ENCODE measurements around the gene GALNT18. TPM values are rescaled to one million over a fixed set of nuclear protein-coding genes. Genes with fewer than 3 reads are reported as not detected.
A peak's percentile ranks its signal among the peaks of the same experiment; 100 is the strongest.

The GALNT18 gene
- total and polyA plus RNA-seq, 4 donors = 2.1 to 11.0 (median 3.8) TPM

DNA sequence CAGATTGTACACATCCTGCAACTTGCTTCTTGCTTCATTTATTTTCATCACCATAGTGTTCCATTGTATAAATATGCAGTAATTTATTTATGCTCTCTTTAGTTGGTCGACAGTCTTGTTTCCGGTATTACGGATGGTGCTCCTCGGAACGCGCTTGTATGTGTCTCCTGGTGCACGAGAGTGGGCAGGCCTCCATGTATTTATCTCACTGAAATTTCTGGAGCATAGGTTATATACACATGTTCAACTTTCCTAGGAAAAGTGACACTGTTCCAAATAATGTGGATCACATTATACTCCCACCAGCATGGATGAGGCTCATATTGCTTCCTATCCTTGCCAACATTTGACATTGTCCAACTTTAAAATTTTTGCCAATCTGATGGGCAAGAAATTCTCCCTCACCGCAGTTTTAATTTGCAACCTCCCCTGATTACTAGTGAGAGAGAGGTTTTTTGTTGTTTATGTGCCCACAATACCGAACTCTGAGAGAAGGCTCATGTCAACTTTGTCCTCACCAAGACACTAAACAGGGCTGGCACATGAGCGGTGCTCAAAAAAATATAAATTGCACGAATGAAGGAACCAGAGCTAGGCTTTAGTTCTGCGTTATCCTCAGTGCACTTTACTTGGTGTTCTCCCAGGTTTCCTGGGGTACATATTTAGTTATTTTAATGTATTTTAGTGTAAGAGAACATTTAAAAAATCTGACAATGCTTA, 272.5 kb downstream of the GALNT18 start:
- H3K4me3 ChIP-seq (ENCODE audit: low read depth in 1 of 3, low read length in 3 of 3) = no peak overlapping the region
- TF ChIP-seq FOXA2 (IDR thresholded peaks at IDR 0.05) (no peak), HNF4G (IDR thresholded peaks at IDR 0.05) (no peak), RAD21 (IDR thresholded peaks at IDR 0.05) (no peak), YY1 (IDR thresholded peaks at IDR 0.05) (no peak), FOXA1 (IDR thresholded peaks at IDR 0.05) (no peak), JUND (IDR thresholded peaks at IDR 0.05) (no peak), TAF1 (conservative IDR thresholded peaks at IDR 0.05) (no peak), GABPA (IDR thresholded peaks at IDR 0.05 in 1 of 2, conservative IDR thresholded peaks at IDR 0.05 in 1 of 2) (no peak), RXRA (IDR thresholded peaks at IDR 0.05) (no peak), SP1 (IDR thresholded peaks at IDR 0.05) (no peak), HNF4A (conservative IDR thresholded peaks at IDR 0.05) (no peak), EGR1 (IDR thresholded peaks at IDR 0.05; ENCODE audit: low read depth in 2 of 2) (no peak)
- TF ChIP-seq, protein P1, sequence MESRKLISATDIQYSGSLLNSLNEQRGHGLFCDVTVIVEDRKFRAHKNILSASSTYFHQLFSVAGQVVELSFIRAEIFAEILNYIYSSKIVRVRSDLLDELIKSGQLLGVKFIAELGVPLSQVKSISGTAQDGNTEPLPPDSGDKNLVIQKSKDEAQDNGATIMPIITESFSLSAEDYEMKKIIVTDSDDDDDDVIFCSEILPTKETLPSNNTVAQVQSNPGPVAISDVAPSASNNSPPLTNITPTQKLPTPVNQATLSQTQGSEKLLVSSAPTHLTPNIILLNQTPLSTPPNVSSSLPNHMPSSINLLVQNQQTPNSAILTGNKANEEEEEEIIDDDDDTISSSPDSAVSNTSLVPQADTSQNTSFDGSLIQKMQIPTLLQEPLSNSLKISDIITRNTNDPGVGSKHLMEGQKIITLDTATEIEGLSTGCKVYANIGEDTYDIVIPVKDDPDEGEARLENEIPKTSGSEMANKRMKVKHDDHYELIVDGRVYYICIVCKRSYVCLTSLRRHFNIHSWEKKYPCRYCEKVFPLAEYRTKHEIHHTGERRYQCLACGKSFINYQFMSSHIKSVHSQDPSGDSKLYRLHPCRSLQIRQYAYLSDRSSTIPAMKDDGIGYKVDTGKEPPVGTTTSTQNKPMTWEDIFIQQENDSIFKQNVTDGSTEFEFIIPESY (IDR thresholded peaks at IDR 0.05) = no peak
- TF ChIP-seq, protein P2, sequence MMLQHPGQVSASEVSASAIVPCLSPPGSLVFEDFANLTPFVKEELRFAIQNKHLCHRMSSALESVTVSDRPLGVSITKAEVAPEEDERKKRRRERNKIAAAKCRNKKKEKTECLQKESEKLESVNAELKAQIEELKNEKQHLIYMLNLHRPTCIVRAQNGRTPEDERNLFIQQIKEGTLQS (IDR thresholded peaks at IDR 0.05) = no peak
- TF ChIP-seq, protein P3, sequence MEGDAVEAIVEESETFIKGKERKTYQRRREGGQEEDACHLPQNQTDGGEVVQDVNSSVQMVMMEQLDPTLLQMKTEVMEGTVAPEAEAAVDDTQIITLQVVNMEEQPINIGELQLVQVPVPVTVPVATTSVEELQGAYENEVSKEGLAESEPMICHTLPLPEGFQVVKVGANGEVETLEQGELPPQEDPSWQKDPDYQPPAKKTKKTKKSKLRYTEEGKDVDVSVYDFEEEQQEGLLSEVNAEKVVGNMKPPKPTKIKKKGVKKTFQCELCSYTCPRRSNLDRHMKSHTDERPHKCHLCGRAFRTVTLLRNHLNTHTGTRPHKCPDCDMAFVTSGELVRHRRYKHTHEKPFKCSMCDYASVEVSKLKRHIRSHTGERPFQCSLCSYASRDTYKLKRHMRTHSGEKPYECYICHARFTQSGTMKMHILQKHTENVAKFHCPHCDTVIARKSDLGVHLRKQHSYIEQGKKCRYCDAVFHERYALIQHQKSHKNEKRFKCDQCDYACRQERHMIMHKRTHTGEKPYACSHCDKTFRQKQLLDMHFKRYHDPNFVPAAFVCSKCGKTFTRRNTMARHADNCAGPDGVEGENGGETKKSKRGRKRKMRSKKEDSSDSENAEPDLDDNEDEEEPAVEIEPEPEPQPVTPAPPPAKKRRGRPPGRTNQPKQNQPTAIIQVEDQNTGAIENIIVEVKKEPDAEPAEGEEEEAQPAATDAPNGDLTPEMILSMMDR (IDR thresholded peaks at IDR 0.05; ENCODE audit: low read depth, low read length, missing input control) = no peak
- no peaks in the 10 kb centered on the region for H3K36me3 ChIP-seq (ENCODE audit: control insufficient read depth in 4 of 4, insufficient read depth in 3 of 4, low read depth in 1 of 4, low read length in 3 of 4)
- no peaks in the 10 kb centered on the region for H3K9me3 ChIP-seq (ENCODE audit: control insufficient read depth in 4 of 4, low read length in 3 of 4)
- no peaks in the 10 kb centered on the region for H3K27me3 ChIP-seq (ENCODE audit: control insufficient read depth in 4 of 4, insufficient read depth in 4 of 4, low read length in 3 of 4)
- DNase-seq (ENCODE audit: low spot score) = no peak
- no peak overlapping the region for H3K9ac ChIP-seq (ENCODE audit: low read depth in 1 of 2, low read length in 2 of 2)
- 68% methylated on average over 12 of the region's 12 CpGs for WGBS
- peaks cover 0 to 10% (median 7%) of the 10 kb centered on the region in 4 donors for H3K4me1 ChIP-seq (ENCODE audit: control insufficient read depth in 4 of 4, insufficient read depth in 4 of 4, low read length in 3 of 4)
- H3K27ac ChIP-seq (ENCODE audit: low read depth in 1 of 2, low read length in 2 of 2) = no peak overlapping the region

DNA sequence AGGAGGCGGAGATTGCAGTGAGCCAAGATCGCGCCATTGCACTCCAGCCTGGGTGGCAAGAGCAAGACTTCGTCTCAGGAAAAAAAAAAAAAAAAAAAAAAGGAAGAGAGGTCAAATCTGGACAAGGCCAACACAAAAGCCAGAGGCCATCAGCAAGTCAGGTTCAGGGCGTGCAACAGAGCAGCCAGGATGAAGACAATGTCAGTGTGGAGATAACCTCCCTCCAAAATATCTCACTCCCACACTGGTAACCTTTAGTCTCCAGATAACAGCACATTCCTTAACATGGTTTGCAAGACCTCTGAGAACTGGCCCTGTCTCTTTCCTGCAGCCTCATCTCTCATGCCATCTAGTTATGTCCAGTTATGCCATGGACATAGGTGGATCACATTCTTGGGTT, 273.5 kb downstream of the GALNT18 start:
- TF ChIP-seq RAD21 (IDR thresholded peaks at IDR 0.05) (no peak), NR2F2 (IDR thresholded peaks at IDR 0.05) (peak; percentile 81), YY1 (IDR thresholded peaks at IDR 0.05) (no peak)
- Histone ChIP-seq H3K4me1 (ENCODE audit: control insufficient read depth in 4 of 4, insufficient read depth in 4 of 4, low read length in 3 of 4) (peaks cover 0 to 10% (median 7%) of the 10 kb centered on the region in 4 donors), H3K27ac (ENCODE audit: low read depth in 1 of 2, low read length in 2 of 2) (no peak overlapping the region), H3K27me3 (ENCODE audit: control insufficient read depth in 4 of 4, insufficient read depth in 4 of 4, low read length in 3 of 4) (no peaks in the 10 kb centered on the region), H3K9me3 (ENCODE audit: control insufficient read depth in 4 of 4, low read length in 3 of 4) (no peaks in the 10 kb centered on the region), H3K4me3 (ENCODE audit: low read depth in 1 of 3, low read length in 3 of 3) (no peak overlapping the region), H3K9ac (ENCODE audit: low read depth in 1 of 2, low read length in 2 of 2) (no peak overlapping the region), H3K36me3 (ENCODE audit: control insufficient read depth in 4 of 4, insufficient read depth in 3 of 4, low read depth in 1 of 4, low read length in 3 of 4) (peaks cover 0 to 2% (median 0%) of the 10 kb centered on the region in 4 donors)
- WGBS = 89% methylated on average over 5 of the region's 5 CpGs
- no peak for DNase-seq (ENCODE audit: low spot score)

Data from liver (tissue), 9 donors.